Calu3 (cell line): Measurements from ENCODE around the gene IL1F10. TPM values are rescaled to one million over a fixed set of nuclear protein-coding genes. Genes with fewer than 3 reads are reported as not detected.

Source experiments
- BruUV-seq: library from RNA; stranded (reverse); fragments of 400-500 nt; replicated peaks from 2 replicates; lab custom pipeline; 2021; lab: Mats Ljungman, UMichigan
- CTCF ChIA-PET: fragments of 300-600 bp; sonication (Branson Sonifier 250); formaldehyde crosslinking; loops from one replicate; lab custom pipeline; 2022; ENCODE audit warnings: antibody characterized with exemption; lab: Charles Lee
- DNase-seq: peaks from one replicate; pipeline ENCODE4 v3.0.0; 2022
- H3K27ac Mint-ChIP-seq: one replicate; pipeline ENCODE4 v1.8.0; 2022; ENCODE audit warnings: mixed read lengths; ENCODE audit not compliant: unreplicated experiment
- H3K27me3 Mint-ChIP-seq: one replicate; pipeline ENCODE4 v1.8.0; 2022; ENCODE audit warnings: mixed read lengths; ENCODE audit not compliant: unreplicated experiment
- H3K36me3 Mint-ChIP-seq: one replicate; pipeline ENCODE4 v1.8.0; 2022; ENCODE audit warnings: mild to moderate bottlenecking, moderate library complexity, mixed read lengths; ENCODE audit not compliant: insufficient read depth, unreplicated experiment
- H3K4me1 Mint-ChIP-seq: one replicate; pipeline ENCODE4 v1.8.0; 2022; ENCODE audit warnings: mild to moderate bottlenecking, low read depth, mixed read lengths; ENCODE audit not compliant: unreplicated experiment
- H3K4me3 Mint-ChIP-seq: one replicate; pipeline ENCODE4 v1.8.0; 2022; ENCODE audit warnings: mild to moderate bottlenecking, low read depth, moderate library complexity, mixed read lengths; ENCODE audit not compliant: unreplicated experiment
- H3K9me3 Mint-ChIP-seq: one replicate; pipeline ENCODE4 v1.8.0; 2022; ENCODE audit warnings: low read depth, mixed read lengths; ENCODE audit not compliant: unreplicated experiment
- intact Hi-C: fragments of 100-400 bp; cut with micrococcal nuclease; formaldehyde crosslinking; loops from one replicate; pipeline ENCODE4 v1.10.0; 2022; ENCODE audit not compliant: unreplicated experiment
- total RNA-seq: library from RNA; stranded (reverse); gene quantifications from 2 replicates; pipeline ENCODE4 v1.2.3, GENCODE V29; 2022
- TF ChIP-seq, protein P1 (sequence below): fragments of 200-600 bp; IDR thresholded peaks from one replicate; pipeline ENCODE4 v1.8.0; 2022; ENCODE audit warnings: antibody characterized with exemption; ENCODE audit not compliant: unreplicated experiment

Gene IL1F10
- total RNA-seq, 1 experiment from 2014 or later = not detected

DNA sequence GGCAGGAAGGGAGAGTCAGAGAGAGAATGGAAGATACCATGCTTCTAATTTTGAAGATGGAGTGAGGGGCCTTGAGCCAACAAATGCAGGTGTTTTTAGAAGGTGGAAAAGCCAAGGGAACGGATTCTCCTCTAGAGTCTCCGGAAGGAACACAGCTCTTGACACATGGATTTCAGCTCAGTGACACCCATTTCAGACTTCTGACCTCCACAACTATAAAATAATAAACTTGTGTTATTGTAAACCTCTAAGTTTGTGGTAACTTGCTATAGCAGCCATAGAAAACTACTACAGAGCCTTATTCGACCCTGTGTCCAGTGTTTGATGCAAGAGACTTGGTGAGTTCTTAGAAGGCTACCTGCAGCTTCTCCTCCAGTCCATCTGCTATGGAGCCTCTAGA is 7.8 kb downstream of the IL1F10 start:
- CTCF ChIA-PET = no interaction called here
- Mint-ChIP-seq H3K4me1 (peaks cover 50% of the 10 kb centered on the region), H3K27ac (no peak overlapping the region), H3K27me3 (no peaks in the 10 kb centered on the region), H3K36me3 (peaks cover 20% of the 10 kb centered on the region), H3K4me3 (no peak overlapping the region), H3K9me3 (no peaks in the 10 kb centered on the region)
- no peak for DNase-seq
- no TSS peak for BruUV-seq
- intact Hi-C loops = no loop called here
- TF ChIP-seq, protein P1, sequence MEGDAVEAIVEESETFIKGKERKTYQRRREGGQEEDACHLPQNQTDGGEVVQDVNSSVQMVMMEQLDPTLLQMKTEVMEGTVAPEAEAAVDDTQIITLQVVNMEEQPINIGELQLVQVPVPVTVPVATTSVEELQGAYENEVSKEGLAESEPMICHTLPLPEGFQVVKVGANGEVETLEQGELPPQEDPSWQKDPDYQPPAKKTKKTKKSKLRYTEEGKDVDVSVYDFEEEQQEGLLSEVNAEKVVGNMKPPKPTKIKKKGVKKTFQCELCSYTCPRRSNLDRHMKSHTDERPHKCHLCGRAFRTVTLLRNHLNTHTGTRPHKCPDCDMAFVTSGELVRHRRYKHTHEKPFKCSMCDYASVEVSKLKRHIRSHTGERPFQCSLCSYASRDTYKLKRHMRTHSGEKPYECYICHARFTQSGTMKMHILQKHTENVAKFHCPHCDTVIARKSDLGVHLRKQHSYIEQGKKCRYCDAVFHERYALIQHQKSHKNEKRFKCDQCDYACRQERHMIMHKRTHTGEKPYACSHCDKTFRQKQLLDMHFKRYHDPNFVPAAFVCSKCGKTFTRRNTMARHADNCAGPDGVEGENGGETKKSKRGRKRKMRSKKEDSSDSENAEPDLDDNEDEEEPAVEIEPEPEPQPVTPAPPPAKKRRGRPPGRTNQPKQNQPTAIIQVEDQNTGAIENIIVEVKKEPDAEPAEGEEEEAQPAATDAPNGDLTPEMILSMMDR = no peak

GRCh38 chr2:113076954-113077669 is 9.3 kb downstream of the IL1F10 start:
- H3K27ac Mint-ChIP-seq = peak overlapping the region; percentile 95
- H3K9me3 Mint-ChIP-seq = no peaks in the 10 kb centered on the region
- H3K27me3 Mint-ChIP-seq = no peaks in the 10 kb centered on the region
- H3K4me1 Mint-ChIP-seq = peaks cover 53% of the 10 kb centered on the region
- BruUV-seq = no TSS peak
- DNase-seq = no peak
- intact Hi-C loops = no loop called here
- H3K36me3 Mint-ChIP-seq = peaks cover 21% of the 10 kb centered on the region
- no peak overlapping the region for H3K4me3 Mint-ChIP-seq
- CTCF ChIA-PET = interaction anchor here (0.6 to 1.7 kb wide), 7 partner anchors 41 to 178 kb away, joined by 3 to 11 read pairs (median 3); no protein-coding TSS in a partner anchor
- TF ChIP-seq, protein P1 = no peak

- CTCF ChIA-PET = interaction anchor here (0.9 to 1.7 kb wide), 9 partner anchors 36 to 163 kb away, joined by 3 to 11 read pairs (median 3); no protein-coding TSS in a partner anchor
- BruUV-seq = no TSS peak
- peak; percentile 53 for DNase-seq
- H3K27ac Mint-ChIP-seq = peak overlapping the region; percentile 95
- peaks cover 21% of the 10 kb centered on the region for H3K36me3 Mint-ChIP-seq
- H3K4me1 Mint-ChIP-seq = peaks cover 52% of the 10 kb centered on the region
- no peaks in the 10 kb centered on the region for H3K9me3 Mint-ChIP-seq
- TF ChIP-seq, protein P1 = no peak
- intact Hi-C loops = loop anchor here (2.0 kb wide), 1 partner anchor 35 kb away; no protein-coding TSS in a partner anchor
- peak overlapping the region; percentile 2 for H3K4me3 Mint-ChIP-seq
- no peaks in the 10 kb centered on the region for H3K27me3 Mint-ChIP-seq
These were observed 10.2 kb downstream of the IL1F10 start for GRCh38 chr2:113077921-113078320.

- Mint-ChIP-seq H3K4me1 (peaks cover 47% of the 10 kb centered on the region), H3K36me3 (peaks cover 21% of the 10 kb centered on the region), H3K27ac (peak overlapping the region; percentile 95), H3K27me3 (no peaks in the 10 kb centered on the region), H3K4me3 (peak overlapping the region; percentile 2), H3K9me3 (no peaks in the 10 kb centered on the region)
- CTCF ChIA-PET = interaction anchor here (0.7 to 1.7 kb wide), 10 partner anchors 37 to 162 kb away, joined by 3 to 11 read pairs (median 3); no protein-coding TSS in a partner anchor
- no TSS peak for BruUV-seq
- peak; percentile 78 for DNase-seq
- intact Hi-C loops = loop anchor here (2.0 kb wide), 1 partner anchor 36 kb away; no protein-coding TSS in a partner anchor
- TF ChIP-seq, protein P1 = no peak
These were observed 10.6 kb downstream of the IL1F10 start for GRCh38 chr2:113078350-113078839.
